HEK293T (cell line): ENCODE data around the gene HEBP2.

ENCODE experiments used
- CTCF ChIA-PET: fragments of 350-600 bp; formaldehyde crosslinking; extraction: SDS; loops from one replicate; lab custom pipeline; 2021; ENCODE audit warnings: antibody characterized with exemption, inconsistent platforms; lab: Yijun Ruan, JAX
- POLR2A ChIA-PET: fragments of 350-600 bp; formaldehyde crosslinking; extraction: SDS; loops from one replicate; lab custom pipeline; 2020; ENCODE audit warnings: antibody characterized with exemption, inconsistent platforms; lab: Yijun Ruan, JAX
- DNase-seq: peaks from one replicate; pipeline ENCODE4 v3.0.0; 2012; ENCODE audit warnings: mixed read lengths; ENCODE audit errors: extremely low spot score
- ARNT ChIP-seq: fragments of 450-650 bp; IDR thresholded peaks from 2 replicates; pipeline ENCODE4 v1.6.1; 2017; ENCODE audit warnings: mild to moderate bottlenecking
- BHLHE40 ChIP-seq: fragments of 450-650 bp; IDR thresholded peaks from 2 replicates; pipeline ENCODE4 v1.6.1; 2016; ENCODE audit warnings: mild to moderate bottlenecking, moderate library complexity, borderline replicate concordance
- CTBP1 ChIP-seq: fragments of 450-650 bp; IDR thresholded peaks from 2 replicates; pipeline ENCODE4 v1.6.1; 2016; ENCODE audit warnings: borderline replicate concordance
- ELF4 ChIP-seq: fragments of 450-650 bp; IDR thresholded peaks from 2 replicates; pipeline ENCODE4 v1.6.1; 2017; ENCODE audit warnings: antibody characterized with exemption
- FOXA1 ChIP-seq: fragments of 450-650 bp; IDR thresholded peaks from 2 replicates; pipeline ENCODE4 v1.6.1; 2016; ENCODE audit warnings: mild to moderate bottlenecking
- FOXK2 ChIP-seq: fragments of 450-650 bp; IDR thresholded peaks from 2 replicates; pipeline ENCODE4 v1.6.1; 2016; ENCODE audit warnings: mild to moderate bottlenecking
- FOXM1 ChIP-seq: fragments of 450-650 bp; IDR thresholded peaks from 2 replicates; pipeline ENCODE4 v1.6.1; 2017; ENCODE audit warnings: mild to moderate bottlenecking, borderline replicate concordance
- HDGF ChIP-seq: fragments of 450-650 bp; IDR thresholded peaks from 2 replicates; pipeline ENCODE4 v1.6.1; 2017; ENCODE audit warnings: antibody characterized with exemption, borderline replicate concordance
- L3MBTL2 ChIP-seq: fragments of 450-650 bp; conservative IDR thresholded peaks from 2 replicates; pipeline ENCODE4 v1.6.1; 2016; ENCODE audit warnings: mild to moderate bottlenecking
- LEF1 ChIP-seq: fragments of 450-650 bp; IDR thresholded peaks from 2 replicates; pipeline ENCODE4 v1.6.1; 2017; ENCODE audit warnings: mild to moderate bottlenecking, borderline replicate concordance
- NFRKB ChIP-seq: fragments of 450-650 bp; IDR thresholded peaks from 2 replicates; pipeline ENCODE4 v1.6.1; 2016; ENCODE audit warnings: mild to moderate bottlenecking, moderate library complexity
- PKNOX1 ChIP-seq: fragments of 450-650 bp; IDR thresholded peaks from 2 replicates; pipeline ENCODE4 v1.6.1; 2016
- SP1 ChIP-seq: fragments of 450-650 bp; IDR thresholded peaks from 2 replicates; pipeline ENCODE4 v1.6.1; 2017
- SUZ12 ChIP-seq: fragments of 450-650 bp; IDR thresholded peaks from 2 replicates; pipeline ENCODE4 v1.6.1; 2016; ENCODE audit warnings: mild to moderate bottlenecking
- TARDBP ChIP-seq: fragments of 450-650 bp; IDR thresholded peaks from 2 replicates; pipeline ENCODE4 v1.6.1; 2016
- ZNF384 ChIP-seq: fragments of 450-650 bp; IDR thresholded peaks from 2 replicates; pipeline ENCODE4 v1.6.1; 2016

The HEBP2 gene

GRCh38 chr6:138429761-138430160 is 25.7 kb downstream of the HEBP2 start:
- POLR2A ChIA-PET, result interaction anchor here (1.3 kb wide), 1 partner anchor 25 kb away, joined by 3 read pairs; no protein-coding TSS in a partner anchor
- TF ChIP-seq LEF1, result no peak
- TF ChIP-seq CTBP1, result no peak
- no peak for TF ChIP-seq FOXM1
- no peak for TF ChIP-seq L3MBTL2
- no peak for TF ChIP-seq ZNF384
- TF ChIP-seq TARDBP, result no peak
- TF ChIP-seq FOXK2, result no peak
- no peak for TF ChIP-seq HDGF
- TF ChIP-seq NFRKB, result no peak
- no peak for DNase-seq
- CTCF ChIA-PET, result interaction anchor here (0.8 to 1.3 kb wide), 4 partner anchors 79 to 314 kb away, joined by 3 to 7 read pairs (median 3); no protein-coding TSS in a partner anchor

DNA sequence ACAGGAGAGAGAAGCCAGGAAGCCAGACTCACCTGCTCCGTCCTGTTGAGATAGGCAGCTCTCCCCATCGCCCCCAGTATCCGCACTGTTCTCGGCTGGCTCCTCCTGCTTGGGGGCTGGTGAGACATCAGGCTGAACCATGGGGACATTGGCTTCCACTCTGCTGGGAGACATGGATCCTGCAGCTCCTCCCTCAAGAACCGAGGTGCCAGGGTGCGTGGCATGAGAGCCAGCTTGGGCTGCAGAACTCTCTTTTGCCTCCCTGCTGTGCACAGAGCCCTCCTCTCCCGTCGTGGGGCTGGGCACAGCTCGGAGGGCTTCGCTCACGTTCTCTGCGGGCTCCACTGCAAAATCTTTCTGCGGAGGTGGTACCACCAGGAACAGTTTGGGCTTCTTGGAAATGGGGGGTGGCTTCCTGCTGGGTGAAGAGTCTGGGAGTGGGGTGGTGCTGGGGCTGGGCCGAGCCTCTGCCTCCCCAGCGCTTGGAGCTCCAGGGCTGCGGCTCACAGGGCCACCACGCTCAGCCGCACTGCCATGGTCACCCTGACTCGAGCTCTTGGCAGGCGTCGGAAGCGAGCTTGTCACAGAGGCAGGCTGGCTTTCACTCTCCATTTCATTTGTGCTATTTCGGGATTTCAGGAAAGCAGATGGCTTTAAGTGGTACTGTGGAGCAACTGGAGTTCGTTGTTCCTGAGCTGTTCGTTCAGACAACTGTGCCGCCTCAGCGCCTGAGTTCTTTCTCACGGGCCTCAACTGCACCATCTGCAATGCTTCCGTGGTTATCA is 26.5 kb downstream of the HEBP2 start:
- no peak for DNase-seq
- no peak for TF ChIP-seq SUZ12
- TF ChIP-seq FOXK2, result no peak
- no peak for TF ChIP-seq FOXA1
- TF ChIP-seq TARDBP, result no peak
- TF ChIP-seq PKNOX1, result no peak
- TF ChIP-seq ARNT, result no peak
- no peak for TF ChIP-seq CTBP1
- no peak for TF ChIP-seq HDGF
- no peak for TF ChIP-seq FOXM1
- TF ChIP-seq ZNF384, result no peak
- ChIA-PET CTCF (interaction anchor here (1.0 to 1.2 kb wide), 2 partner anchors 79 to 158 kb away, joined by 3 to 7 read pairs; no protein-coding TSS in a partner anchor), POLR2A (interaction anchor here (0.9 to 1.3 kb wide), 2 partner anchors 26 to 79 kb away, joined by 3 read pairs; no protein-coding TSS in a partner anchor)

DNA sequence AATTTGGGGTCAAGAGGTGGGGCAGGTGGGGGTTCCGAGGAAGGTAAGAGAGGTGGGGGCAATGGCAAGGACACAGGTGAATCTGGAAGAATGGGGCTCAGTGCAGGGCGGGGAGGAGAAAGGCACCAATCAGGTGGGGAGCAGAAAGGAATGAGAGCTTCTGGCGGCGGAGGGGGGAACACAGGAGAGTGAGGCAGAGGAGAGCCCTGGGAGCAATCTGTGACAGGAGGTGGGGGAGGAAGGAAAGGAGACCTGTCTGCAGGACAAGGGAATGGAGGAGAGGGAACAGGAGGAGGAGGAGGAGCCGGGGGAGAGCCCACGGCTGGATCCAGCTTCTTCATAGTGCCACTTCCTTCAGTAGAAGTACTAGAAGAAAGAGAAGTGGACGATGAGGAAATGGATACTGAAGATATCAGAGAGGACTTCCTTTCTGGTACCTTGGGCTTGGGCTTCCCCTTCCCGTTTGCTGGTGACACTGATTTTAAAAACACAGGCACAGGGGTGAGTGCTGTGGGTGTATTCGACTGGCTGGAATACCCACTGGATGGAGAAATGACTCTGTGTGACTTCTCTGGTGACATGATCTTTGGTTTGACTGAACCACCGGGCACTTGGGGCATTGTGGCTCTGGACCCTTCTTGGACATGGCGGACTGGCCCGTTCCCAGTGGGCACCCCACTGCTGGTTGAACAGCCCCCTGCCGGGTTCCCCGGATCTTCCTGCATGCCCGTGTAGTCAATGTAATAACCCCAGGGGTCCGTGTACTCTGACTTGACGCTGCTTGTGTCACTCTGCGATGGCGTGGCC is 27.4 kb downstream of the HEBP2 start:
- ChIA-PET POLR2A (interaction anchor here (0.9 kb wide), 1 partner anchor 78 kb away, joined by 3 read pairs; no protein-coding TSS in a partner anchor), CTCF (no interaction called here)
- TF ChIP-seq FOXM1, result no peak
- TF ChIP-seq LEF1, result no peak
- no peak for TF ChIP-seq ZNF384
- no peak for TF ChIP-seq FOXA1
- TF ChIP-seq SUZ12, result no peak
- TF ChIP-seq FOXK2, result no peak
- TF ChIP-seq CTBP1, result no peak
- TF ChIP-seq ARNT, result no peak
- no peak for TF ChIP-seq L3MBTL2
- DNase-seq, result no peak

GRCh38 chr6:138432063-138432356 is 28.0 kb downstream of the HEBP2 start:
- ChIA-PET POLR2A (no interaction called here), CTCF (no interaction called here)
- DNase-seq, result no peak
- TF ChIP-seq CTBP1, result no peak
- no peak for TF ChIP-seq LEF1
- TF ChIP-seq FOXA1, result no peak
- TF ChIP-seq ZNF384, result no peak
- TF ChIP-seq FOXK2, result no peak
- TF ChIP-seq BHLHE40, result no peak
- no peak for TF ChIP-seq ARNT
- TF ChIP-seq TARDBP, result no peak
- no peak for TF ChIP-seq PKNOX1

- no peak for TF ChIP-seq ELF4
- no peak for TF ChIP-seq L3MBTL2
- TF ChIP-seq SUZ12, result no peak
- no peak for TF ChIP-seq LEF1
- no peak for TF ChIP-seq PKNOX1
- TF ChIP-seq BHLHE40, result no peak
- TF ChIP-seq FOXA1, result no peak
- no peak for TF ChIP-seq CTBP1
- TF ChIP-seq HDGF, result no peak
- TF ChIP-seq TARDBP, result no peak
- TF ChIP-seq ZNF384, result no peak
- TF ChIP-seq NFRKB, result no peak
- TF ChIP-seq SP1, result no peak
- TF ChIP-seq ARNT, result no peak
- no peak for TF ChIP-seq FOXM1
- no peak for TF ChIP-seq FOXK2
- no peak for DNase-seq
- ChIA-PET CTCF (interaction anchor here (0.7 kb wide), 1 partner anchor 30 kb away, joined by 3 read pairs; no protein-coding TSS in a partner anchor), POLR2A (no interaction called here)
Measured at GRCh38 chr6:138434096-138434495, 30.1 kb downstream of the HEBP2 start.
